DND-41 (cell line): ENCODE measurements around the gene RPL14.

Experiments
- EZH2 ChIP-seq: IDR thresholded peaks from 3 replicates; pipeline ENCODE4 v1.6.1; 2012; ENCODE audit warnings: borderline replicate concordance, low read depth, mild to moderate bottlenecking, moderate library complexity, low read length, inconsistent platforms; ENCODE audit not compliant: severe bottlenecking
- TF ChIP-seq, protein P1 (sequence below): IDR thresholded peaks from 2 replicates; pipeline ENCODE4 v1.5.1; 2012; ENCODE audit warnings: borderline replicate concordance, low read length, moderate library complexity, mild to moderate bottlenecking; ENCODE audit not compliant: poor library complexity, severe bottlenecking; ENCODE audit errors: extremely low read depth

DNA sequence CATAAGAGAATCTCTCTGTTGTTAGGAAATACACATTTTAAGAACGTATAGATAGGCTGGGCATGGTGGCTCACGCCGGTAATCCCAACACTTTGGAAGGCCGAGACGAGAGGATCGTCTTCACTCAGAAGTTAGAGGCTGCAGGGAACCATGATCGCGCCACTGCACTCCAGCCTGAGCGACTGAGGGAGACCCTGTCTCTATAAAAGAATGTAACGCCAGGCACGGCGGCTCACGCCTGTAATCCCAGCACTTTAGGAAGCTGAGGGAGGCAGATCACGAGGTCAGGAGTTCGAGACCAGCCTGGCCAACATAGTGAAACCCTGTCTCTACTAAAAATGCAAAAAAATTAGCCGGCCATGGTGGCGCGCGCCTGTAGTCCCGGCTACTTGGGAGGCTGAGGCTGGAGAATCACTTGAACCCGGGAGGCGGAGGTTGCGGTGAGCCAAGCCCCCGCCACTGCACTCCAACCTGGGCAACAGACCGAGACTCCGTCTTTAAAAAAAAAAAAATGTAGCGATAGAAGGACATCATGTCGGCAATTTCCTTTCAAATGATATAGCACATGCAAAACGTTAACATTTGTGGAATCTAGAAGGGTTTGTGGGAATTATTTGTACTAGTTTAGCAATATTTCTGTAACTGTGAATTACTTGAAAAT is 730 bp upstream of the RPL14 start:
- TF ChIP-seq, protein P1, sequence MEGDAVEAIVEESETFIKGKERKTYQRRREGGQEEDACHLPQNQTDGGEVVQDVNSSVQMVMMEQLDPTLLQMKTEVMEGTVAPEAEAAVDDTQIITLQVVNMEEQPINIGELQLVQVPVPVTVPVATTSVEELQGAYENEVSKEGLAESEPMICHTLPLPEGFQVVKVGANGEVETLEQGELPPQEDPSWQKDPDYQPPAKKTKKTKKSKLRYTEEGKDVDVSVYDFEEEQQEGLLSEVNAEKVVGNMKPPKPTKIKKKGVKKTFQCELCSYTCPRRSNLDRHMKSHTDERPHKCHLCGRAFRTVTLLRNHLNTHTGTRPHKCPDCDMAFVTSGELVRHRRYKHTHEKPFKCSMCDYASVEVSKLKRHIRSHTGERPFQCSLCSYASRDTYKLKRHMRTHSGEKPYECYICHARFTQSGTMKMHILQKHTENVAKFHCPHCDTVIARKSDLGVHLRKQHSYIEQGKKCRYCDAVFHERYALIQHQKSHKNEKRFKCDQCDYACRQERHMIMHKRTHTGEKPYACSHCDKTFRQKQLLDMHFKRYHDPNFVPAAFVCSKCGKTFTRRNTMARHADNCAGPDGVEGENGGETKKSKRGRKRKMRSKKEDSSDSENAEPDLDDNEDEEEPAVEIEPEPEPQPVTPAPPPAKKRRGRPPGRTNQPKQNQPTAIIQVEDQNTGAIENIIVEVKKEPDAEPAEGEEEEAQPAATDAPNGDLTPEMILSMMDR: no peak
- TF ChIP-seq EZH2: no peak
